GM19372 (cell line): ENCODE data around the gene SLC38A11.
"Not testable (repeated sequence)": the region's sequence is repeated elsewhere in the genome, so short reads cannot be mapped to it uniquely, and the experiment has no call there.

Experiments used
- ATAC-seq: cut with Tn5 transposase; IDR thresholded peaks from one replicate; pipeline ENCODE4 v1.9.1; 2021; ENCODE audit warnings: mild to moderate bottlenecking, low read depth, moderate library complexity; ENCODE audit not compliant: unreplicated experiment

SLC38A11 gene

GRCh38 chr2:164887434-164888144 lies 67.7 kb downstream of the SLC38A11 start:
- no peak for ATAC-seq

DNA sequence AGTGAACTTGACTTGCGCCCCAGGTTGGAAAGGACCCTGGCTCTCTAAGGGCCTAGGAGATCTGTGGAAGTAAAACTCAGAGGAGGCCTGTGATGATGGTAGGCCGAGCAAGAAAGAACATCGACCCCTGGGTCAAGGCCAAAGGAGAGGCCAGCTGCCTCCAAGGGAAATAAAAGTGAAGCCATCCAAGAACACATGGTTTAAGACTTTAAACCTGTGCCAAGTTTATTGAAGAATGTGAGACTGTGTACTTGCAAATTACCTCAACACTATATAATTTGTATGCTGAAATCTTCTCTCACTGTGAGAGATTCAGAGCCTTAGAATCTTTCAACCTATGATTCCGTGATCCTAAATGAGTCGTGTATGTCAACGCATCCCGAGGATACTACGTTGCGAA lies 73.0 kb downstream of the SLC38A11 start:
- ATAC-seq = no peak

DNA sequence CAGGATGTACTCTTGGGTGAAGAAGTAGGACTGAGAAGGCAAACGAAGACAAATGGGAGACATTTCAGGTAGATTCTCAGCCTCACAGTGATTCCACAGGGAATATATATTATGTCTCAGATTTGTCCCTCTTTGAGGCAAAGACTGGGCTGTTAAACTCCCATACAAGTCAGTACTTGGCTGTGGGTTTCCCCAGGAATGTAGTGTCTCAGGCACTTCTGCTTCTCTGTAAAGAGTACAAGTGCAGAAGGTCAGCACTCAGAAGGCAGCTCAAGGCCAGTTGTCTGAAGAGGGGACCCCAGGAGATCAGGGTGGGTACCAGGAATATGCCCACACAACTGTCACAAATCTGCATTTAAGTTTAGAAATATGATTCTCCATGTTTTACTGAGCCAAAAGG lies 73.8 kb downstream of the SLC38A11 start:
- no peak for ATAC-seq

- ATAC-seq = no peak
Observed at GRCh38 chr2:164879901-164880535, 75.3 kb downstream of the SLC38A11 start.

GRCh38 chr2:164877927-164878326 lies 77.4 kb downstream of the SLC38A11 start:
- ATAC-seq = no peak

DNA sequence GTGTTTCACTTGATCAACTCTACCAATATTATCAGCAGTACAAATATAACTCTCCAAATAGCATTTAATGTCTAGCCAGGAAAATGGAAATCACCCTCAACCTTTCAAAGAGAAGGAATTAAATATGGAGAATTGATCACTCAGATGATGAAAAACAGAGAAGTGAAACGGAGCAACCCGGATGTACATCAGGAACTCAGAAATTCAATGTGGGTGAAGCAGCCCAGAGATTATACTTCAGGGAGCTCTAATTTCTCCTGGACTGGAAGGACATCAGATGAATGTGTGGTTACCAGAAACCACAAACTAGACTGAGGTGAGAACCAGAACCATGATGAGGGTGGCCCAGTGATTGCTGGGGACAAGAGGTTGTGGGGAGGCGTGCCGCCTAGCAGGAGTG lies 78.2 kb downstream of the SLC38A11 start:
- no peak for ATAC-seq

GRCh38 chr2:164875334-164876205 lies 79.8 kb downstream of the SLC38A11 start:
- no peak for ATAC-seq

- no peak for ATAC-seq
Observed at GRCh38 chr2:164873210-164873908, 82.0 kb downstream of the SLC38A11 start.

GRCh38 chr2:164871404-164871803 lies 83.9 kb downstream of the SLC38A11 start:
- no peak for ATAC-seq

DNA sequence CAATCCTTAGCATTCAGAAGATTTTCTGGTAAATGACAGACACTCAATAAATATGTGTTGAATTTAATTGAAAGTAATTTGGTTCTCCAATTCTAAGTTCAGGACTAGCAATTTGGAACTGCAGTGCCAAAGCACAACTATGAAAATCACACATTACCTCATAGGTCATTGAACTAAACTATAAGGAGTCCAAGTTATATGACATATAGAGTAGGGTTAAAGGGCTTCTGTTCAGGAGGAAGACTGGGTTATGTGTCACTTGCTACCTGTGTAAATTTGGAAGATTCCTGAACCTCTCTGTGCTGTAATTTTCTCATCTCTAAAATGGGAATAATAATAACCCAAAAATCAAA lies 85.9 kb downstream of the SLC38A11 start:
- ATAC-seq = no peak

GRCh38 chr2:164868563-164869419 lies 86.5 kb downstream of the SLC38A11 start:
- ATAC-seq = no peak

DNA sequence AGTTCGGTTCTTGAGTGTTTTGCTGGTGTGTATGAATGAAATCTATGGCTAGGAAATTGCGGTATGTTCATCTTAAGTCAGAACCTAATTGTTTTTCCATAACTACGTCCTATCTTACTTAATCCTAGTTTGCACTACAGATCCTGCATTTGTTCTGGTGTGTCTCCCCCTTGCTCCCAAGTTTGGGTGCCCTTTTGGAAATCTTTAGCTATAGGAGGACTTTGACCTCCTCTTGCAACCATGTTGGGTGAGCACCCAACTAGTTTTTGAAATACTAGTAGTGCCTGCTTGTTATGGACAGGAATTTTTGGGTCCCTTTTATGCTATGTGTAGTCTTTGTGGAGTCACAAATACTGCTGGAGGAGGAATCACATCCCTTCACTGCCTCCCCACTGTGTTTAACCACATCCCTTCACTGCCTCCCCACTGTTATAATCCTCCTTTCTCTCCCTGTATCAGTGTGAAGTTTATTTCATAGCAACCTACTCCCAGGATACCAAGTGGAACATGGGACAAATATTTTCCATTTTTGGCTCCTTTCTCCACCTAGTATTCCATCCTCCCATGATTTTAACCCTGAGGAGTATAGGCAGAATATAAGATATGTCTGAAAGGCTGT lies 87.4 kb downstream of the SLC38A11 start:
- ATAC-seq = no peak

GRCh38 chr2:164866381-164866780 lies 88.9 kb downstream of the SLC38A11 start:
- ATAC-seq = not testable (repeated sequence)

GRCh38 chr2:164860694-164861042 lies 94.7 kb downstream of the SLC38A11 start:
- ATAC-seq = no peak

- not testable (repeated sequence) for ATAC-seq
Observed at GRCh38 chr2:164859906-164860693, 95.2 kb downstream of the SLC38A11 start.

GRCh38 chr2:164859251-164859818 lies 96.0 kb downstream of the SLC38A11 start:
- no peak for ATAC-seq

DNA sequence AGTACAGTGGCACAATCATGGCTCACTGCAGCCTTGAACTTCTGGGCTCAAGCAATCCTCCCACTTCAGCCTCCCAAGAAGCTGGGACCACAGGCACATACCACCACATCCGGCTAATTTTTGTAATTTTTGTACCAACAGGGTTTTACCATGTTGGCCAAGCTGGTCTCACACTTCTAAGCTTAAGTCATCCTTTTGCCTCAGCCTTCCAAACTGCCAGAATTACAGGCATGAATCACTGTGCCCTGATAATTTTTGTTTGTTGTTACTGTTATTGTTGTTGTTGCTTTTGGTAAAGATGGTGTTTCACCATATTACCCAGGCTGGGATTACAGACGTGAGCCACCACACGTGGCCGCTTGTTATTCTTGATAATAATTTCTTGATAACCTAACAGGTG lies 103.2 kb downstream of the SLC38A11 start:
- ATAC-seq = no peak

DNA sequence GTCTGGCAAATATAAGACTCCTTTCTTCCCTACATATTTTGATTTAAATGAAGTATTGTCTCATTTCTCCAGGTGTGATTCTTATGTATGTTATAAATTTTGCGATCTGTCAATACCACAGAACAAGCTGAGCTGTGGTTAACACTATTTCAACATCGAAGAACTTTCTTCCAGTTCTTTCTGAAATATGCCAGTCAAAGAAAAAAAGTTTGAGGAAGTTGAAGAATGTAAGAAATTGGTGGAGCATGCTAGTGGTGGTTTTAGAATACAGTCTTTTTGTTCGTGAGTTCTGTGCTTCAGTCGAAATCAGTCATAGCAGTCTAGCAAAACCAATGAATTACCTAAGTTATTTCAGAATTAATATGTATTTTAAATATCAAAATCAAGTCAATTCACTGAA lies 105.1 kb downstream of the SLC38A11 start:
- ATAC-seq = no peak
